Kidney capillary endothelial cell (primary cell): ENCODE data around the gene FAAH2.
"Not testable (repeated sequence)": the region's sequence is repeated elsewhere in the genome, so short reads cannot be mapped to it uniquely, and the experiment has no call there.

Experiments used
- DNase-seq: peaks from one replicate; pipeline ENCODE4 v3.0.0-alpha.2; 2018; ENCODE audit warnings: low spot score

Gene FAAH2, protein sequence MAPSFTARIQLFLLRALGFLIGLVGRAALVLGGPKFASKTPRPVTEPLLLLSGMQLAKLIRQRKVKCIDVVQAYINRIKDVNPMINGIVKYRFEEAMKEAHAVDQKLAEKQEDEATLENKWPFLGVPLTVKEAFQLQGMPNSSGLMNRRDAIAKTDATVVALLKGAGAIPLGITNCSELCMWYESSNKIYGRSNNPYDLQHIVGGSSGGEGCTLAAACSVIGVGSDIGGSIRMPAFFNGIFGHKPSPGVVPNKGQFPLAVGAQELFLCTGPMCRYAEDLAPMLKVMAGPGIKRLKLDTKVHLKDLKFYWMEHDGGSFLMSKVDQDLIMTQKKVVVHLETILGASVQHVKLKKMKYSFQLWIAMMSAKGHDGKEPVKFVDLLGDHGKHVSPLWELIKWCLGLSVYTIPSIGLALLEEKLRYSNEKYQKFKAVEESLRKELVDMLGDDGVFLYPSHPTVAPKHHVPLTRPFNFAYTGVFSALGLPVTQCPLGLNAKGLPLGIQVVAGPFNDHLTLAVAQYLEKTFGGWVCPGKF

GRCh38 chrX:57286507-57287251, at the start of gene FAAH2:
FAAH2 (plus strand) TSS chrX:57286706; CDS start chrX:57286826, 120 bp downstream.
- no peak for DNase-seq

DNA sequence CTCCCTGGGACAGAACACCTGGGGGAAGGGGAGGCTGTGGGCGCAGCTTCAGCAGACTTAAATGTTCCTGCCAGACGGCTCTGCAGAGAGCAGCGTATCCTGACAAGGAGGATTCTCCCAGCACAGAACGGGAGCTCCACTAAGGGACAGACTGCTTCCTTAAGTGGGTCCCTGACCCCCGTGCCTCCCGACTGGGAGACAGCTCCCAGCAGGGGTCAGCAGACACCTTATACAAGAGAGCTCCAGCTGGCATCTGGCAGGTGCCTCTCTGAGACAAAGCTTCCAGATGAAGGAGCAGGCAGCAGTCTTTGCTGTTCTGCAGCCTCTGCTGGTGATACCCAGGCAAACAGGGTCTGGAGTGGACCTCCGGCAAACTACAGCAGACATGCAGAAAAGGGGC, 44.5 kb upstream of the FAAH2 start:
- DNase-seq: no peak

- DNase-seq: no peak
Observed at GRCh38 chrX:57251965-57252364, 34.5 kb upstream of the FAAH2 start.

DNA sequence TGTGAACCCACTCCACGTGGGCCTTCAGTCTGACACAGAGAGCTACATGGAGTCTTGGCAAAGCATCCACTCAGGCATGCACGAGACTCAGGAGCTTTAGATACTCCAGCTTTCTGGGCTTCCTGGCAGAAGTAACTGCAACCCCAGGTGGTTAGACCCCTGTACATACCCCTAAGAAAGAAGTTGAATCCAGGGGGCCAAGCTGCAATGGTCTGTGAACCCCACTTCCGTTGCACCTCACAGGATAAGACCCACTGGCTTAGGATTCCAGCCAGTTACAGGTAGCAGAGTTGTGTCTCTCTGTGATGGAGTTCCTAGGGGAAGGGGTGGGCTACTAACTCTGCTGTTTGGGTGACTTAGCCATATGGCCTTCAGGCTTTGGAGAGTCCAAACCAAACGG, 21.4 kb upstream of the FAAH2 start:
- DNase-seq: no peak

GRCh38 chrX:57266275-57266674, 20.2 kb upstream of the FAAH2 start:
- no peak for DNase-seq

- DNase-seq: no peak
Observed at GRCh38 chrX:57266871-57267270, 19.6 kb upstream of the FAAH2 start.

GRCh38 chrX:57267308-57267707, 19.2 kb upstream of the FAAH2 start:
- DNase-seq: no peak

DNA sequence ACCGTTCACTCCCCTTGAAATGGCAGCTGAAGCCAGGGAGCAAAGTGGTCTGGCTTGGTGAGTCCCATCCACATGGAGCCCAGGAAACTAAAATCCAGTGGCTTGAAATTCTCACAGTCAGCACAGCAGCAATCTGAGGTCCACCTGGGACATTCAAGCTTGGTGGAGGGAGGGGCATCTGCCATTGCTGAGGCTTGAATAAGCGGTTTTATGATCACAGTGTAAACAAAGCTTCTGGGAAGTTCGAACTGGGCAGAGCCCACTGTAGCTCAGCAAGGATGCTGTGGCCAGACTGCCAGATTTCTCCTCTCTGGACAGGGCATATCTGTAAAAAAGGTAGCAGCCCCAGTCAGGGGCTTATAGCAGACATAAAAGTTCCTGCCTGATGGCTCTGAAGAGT, 15.5 kb upstream of the FAAH2 start:
- DNase-seq: no peak

DNA sequence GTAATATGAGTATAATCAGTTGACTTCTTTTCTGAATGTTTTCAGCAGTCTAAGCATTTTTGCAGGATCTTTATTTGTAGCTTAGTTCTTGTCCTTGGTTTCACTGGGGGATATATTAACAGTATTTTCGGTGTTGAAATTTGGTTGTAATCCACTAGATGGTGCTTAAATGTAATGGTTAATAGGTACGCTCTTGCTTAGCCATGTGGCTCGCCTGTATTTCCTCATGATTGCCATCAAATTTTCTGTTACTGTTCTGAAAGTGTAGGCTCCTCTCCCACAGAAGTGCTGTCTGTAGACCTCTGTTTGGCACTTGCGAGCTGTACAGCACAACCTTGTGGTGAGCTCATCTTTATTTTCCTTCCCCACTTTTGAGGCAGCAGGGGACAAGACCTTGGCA, 3.9 kb upstream of the FAAH2 start:
- no peak for DNase-seq

DNA sequence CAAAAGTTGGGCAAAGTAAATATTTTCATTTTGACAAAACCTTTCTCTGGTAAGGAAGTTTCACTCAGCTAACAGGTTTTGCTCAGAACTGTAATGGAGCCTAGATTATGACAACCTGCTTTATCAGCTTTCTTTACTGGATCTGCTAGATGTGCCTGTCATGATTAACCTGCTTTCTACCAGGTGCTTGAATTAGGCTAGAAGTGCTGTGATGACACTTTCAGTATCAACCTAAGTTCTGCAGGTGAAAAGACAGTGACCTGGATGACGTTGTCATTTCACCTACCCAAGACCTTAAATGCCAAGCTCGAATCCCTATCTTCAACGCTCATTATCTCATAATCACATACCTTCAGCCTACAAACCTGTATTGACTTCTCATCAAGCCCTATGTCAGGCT, 1.5 kb upstream of the FAAH2 start:
- DNase-seq: no peak

DNA sequence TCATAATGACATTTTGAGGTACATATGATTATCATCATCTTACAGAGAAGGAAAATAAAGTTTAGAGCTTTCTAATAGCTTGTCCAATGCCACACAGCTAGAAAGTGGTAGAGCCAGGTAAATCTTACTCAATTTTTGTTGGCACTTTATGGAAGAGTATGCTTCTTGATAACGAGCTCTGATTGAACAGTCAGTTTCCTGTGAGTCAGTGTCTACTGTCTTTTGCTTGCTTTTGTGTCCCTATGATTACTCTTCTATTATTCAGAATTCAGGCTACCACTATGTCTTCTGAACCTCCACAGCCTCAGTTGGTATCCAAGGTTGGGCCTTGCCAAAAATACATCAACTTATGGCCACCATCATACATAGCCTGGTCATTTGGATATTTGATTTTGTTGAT, 2.6 kb downstream of the FAAH2 start:
- no peak for DNase-seq

DNA sequence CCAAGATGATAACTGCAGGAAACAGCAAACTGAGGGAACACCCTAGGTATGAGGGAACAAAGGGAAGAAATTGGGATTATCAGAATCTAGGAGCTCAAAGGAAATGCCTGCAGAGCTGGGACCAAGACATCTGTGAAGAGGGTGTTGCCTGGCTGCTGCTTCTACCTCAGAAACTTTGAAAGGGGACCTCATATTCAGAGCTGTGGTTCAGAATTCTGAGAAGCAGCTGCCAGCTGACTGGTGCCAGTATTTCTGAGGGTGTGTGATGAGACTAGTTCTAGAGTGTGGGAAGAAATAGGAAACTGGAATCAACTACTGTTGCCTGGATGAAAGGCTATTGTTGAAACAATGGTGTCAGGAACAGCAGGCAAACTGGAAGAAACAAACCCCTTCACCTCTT, 8.5 kb downstream of the FAAH2 start:
- no peak for DNase-seq

DNA sequence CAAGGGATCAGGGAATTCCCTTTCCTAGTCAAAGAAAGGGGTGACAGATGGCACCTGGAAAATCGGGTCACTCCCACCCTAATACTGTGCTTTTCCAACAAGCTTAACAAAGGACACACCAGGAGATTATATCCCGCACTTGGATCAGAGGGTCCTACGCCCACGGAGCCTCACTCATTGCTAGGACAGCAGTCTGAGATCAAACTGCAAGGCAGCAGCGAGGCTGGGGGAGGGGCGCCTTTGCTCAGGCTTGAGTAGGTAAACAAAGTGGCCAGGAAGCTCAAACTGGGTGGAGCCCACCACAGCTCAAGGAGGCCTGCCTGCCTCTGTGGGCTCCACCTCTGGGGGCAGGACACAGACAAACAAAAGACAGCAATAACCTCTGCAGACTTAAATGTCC, 9.2 kb downstream of the FAAH2 start:
- not testable (repeated sequence) for DNase-seq

DNA sequence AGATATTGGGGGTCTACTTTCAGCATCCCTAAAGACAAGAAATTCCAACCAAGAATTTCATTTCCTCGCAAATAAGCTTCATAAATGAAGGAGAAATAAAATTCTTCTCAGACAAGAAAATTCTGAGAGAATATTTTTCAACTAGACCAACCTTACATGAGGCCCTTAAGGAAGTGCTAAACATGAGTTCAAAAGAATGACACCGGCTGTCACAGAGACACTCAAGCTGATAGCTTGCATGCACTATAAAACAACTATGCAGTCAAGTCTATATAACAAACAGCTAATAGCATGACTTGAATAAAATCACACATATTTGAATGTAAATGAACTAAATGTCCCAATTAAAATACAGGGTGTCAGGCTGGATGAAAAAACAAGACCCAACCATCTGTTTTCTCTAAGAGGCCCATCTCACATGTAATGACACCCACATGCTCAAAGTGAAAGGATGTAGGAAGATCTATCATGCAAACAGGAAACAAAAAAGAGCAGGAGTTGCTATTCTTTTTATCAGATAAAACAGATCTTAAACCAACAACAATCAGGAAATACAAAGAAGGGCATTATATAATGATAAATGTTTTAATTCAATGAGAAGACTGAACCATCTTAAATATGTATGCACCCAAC, 27.2 kb downstream of the FAAH2 start:
- no peak for DNase-seq

GRCh38 chrX:57329008-57329407, 42.5 kb downstream of the FAAH2 start:
- no peak for DNase-seq

DNA sequence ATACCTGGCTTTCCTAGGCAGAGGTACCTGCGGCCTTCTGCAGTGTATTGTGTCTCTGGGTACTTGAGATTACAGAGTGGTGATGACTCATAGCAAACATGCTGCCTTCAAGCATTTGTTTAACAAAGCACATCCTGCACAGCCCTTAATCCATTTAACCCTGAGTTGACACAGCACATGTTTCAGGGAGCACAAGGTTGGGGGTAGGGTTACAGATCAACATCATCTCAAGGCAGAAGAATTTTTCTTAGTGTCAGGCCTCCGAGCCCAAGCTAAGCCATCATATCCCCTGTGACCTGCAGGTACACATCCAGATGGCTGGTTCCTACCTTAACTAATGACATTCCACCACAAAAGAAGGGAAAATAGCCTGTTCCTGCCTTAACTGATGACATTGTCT, 49.3 kb downstream of the FAAH2 start:
- DNase-seq: not testable (repeated sequence)

- no peak for DNase-seq
Observed at GRCh38 chrX:57353472-57354132, 67.1 kb downstream of the FAAH2 start.

DNA sequence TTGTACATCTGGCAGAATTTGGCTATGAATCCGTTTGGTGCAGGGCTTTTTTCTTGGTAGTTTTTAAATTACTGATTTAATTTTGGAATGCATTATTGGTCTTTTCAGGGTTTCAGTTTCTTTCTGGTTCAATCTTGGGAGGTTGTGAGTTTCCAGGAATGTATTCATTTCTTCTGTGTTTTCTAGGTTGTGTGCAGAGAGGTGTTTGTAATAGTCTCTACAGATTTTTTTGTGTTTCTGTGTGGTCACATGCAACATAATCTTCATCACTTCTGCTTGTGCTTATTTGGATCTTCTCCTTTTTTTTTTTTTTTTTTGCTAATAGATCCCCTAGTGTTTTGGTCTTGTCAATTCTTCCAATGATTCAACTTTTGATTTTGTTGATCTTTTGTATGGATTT, 77.6 kb downstream of the FAAH2 start:
- DNase-seq: no peak

- DNase-seq: no peak
Observed at GRCh38 chrX:57366430-57366829, 79.9 kb downstream of the FAAH2 start.

DNA sequence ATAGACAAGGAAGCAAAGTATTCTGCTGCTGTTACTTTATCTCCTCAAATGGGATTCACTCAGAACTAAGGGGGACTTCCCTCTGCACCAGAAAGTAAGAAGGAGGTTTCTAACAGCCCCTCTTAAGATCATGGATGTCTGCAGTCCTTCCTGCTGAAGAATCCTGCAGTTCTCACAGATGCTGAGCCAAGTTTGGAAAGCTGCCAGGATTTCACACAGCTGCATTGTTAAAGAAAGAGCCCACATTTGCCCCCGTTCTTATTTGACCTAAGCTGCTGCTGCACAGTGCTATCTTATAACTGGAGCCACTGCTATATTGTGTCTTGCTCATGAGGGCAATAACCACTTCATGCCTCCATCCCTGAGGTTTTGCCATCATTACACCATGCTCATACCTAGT, 81.1 kb downstream of the FAAH2 start:
- DNase-seq: no peak

DNA sequence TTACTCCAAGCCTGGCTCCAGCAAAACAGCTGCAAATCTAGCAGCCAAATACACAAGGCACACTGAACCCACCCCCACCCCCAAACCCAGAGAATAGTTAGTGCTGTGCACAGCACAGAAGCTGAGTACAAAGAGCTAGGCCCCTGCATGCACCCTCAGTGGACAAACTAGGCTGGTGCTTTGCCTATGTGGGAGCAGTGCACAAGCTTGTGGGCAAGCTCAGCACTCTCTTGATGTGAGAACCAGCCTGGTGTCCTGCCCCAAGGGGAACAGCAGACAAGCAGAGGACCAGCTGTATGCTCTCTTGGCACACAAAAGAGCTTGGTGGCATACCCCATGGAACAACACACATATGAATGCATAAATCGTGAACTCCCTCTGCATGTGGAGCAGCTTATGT, 81.7 kb downstream of the FAAH2 start:
- DNase-seq: no peak

GRCh38 chrX:57379296-57379695, 92.8 kb downstream of the FAAH2 start:
- DNase-seq: no peak
